GM18907 (cell line): ENCODE data around the gene SYT11.
"Not testable (repeated sequence)": the region's sequence is repeated elsewhere in the genome, so short reads cannot be mapped to it uniquely, and the experiment has no call there.

Source experiments
- ATAC-seq: cut with Tn5 transposase; IDR thresholded peaks from one replicate; pipeline ENCODE4 v1.9.1; 2021; ENCODE audit warnings: mild to moderate bottlenecking, moderate library complexity; ENCODE audit not compliant: unreplicated experiment

The SYT11 gene

GRCh38 chr1:155895617-155896016, 36.2 kb downstream of the SYT11 start:
- ATAC-seq: not testable (repeated sequence)

GRCh38 chr1:155896476-155896875, 37.1 kb downstream of the SYT11 start:
- ATAC-seq: not testable (repeated sequence)

- no peak for ATAC-seq
These were observed 38.4 kb downstream of the SYT11 start for GRCh38 chr1:155897746-155898145.

DNA sequence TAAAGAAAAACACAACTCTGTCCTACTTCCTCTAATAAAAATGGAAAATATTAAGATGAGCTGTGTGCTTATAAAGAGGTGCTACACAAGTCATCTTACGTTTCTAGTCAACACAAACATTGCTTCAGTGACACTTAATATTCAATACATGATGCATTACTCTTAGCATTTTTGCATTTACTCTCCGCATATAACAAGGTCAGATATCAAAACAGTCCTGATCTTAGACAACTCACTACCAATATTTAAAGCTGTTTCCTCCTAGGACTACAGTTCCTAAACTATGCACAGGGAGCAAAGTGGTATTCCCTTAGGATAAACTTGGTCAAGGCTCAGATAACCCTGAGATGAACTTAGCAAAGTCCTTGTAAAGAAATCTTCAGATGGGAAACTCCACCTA, 39.5 kb downstream of the SYT11 start:
- ATAC-seq: no peak

DNA sequence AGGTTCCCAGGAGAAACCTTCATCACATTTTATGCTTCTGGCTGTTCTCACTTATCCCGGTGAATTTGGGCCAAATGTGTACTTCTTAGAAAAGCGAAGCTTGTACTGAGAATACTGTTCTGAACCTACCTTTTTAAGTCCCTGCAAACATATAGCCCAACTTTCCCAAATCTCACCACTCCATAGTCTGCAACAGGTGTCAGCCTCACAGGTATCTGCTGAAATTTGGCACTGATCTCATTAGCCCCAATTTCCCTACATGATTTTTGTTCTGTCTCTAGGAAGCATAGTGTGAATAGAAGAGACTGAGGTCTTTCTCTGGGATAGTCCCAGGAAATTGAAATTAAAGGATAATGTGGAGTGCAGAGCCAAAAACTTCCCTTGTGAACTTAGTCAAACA, 40.3 kb downstream of the SYT11 start:
- no peak for ATAC-seq

GRCh38 chr1:155900161-155900560, 40.8 kb downstream of the SYT11 start:
- no peak for ATAC-seq

DNA sequence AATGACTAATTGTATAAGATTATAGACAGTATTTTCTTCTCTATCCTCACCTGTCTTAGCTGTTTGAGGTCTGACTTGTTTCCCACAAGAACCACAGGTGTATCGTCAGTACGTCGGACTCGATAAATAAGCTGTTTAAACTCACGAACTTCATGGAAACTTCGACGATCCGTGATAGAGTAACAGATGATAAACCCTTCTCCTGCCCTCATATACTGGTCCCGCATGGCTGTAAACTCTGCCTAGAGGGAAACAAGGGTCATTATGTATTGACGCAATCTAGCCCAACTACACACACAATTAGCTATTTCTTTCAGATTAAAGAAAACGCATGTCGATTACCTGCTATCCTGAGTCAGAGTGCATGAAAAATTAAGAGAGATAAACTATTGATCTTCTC, 44.9 kb downstream of the SYT11 start:
- no peak for ATAC-seq

- no peak for ATAC-seq
These were observed 50.5 kb downstream of the SYT11 start for GRCh38 chr1:155909894-155910293.

GRCh38 chr1:155910621-155911121, 51.3 kb downstream of the SYT11 start:
- ATAC-seq: peak; percentile 20

- peak; percentile 81 for ATAC-seq
These were observed 52.0 kb downstream of the SYT11 start, which contains the start of gene RIT1 for GRCh38 chr1:155911156-155912055. Gene RIT1, minus strand, starts transcription at chr1:155911349. Its CDS starts 588 bp downstream, at chr1:155910761.

DNA sequence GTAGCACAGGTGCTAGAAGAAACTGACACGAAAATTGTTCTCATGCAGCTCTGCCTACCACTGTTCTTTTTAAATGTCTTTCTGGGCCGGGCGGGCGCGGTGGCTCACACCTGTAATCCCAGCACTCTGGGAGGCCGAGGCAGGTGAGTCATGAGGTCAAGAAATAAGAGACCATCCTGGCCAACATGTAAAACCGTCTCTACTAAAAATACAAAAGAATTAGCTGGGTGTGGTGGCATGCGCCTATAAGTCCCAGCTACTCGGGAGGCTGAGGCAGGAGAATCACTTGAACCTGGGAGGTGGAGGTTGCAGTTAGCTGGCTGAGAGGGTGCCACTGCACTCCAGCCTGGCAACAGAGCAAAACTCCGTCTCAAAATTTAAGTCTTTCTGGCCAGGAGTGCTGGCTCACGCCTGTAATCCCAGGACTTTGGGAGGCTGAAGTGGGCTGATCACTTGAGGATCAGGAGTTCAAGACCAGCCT, 52.7 kb downstream of the SYT11 start:
- no peak for ATAC-seq

- ATAC-seq: no peak
These were observed 54.8 kb downstream of the SYT11 start for GRCh38 chr1:155913969-155914757.

GRCh38 chr1:155918660-155919059, 59.3 kb downstream of the SYT11 start:
- ATAC-seq: no peak

GRCh38 chr1:155919801-155920200, 60.4 kb downstream of the SYT11 start:
- ATAC-seq: no peak

DNA sequence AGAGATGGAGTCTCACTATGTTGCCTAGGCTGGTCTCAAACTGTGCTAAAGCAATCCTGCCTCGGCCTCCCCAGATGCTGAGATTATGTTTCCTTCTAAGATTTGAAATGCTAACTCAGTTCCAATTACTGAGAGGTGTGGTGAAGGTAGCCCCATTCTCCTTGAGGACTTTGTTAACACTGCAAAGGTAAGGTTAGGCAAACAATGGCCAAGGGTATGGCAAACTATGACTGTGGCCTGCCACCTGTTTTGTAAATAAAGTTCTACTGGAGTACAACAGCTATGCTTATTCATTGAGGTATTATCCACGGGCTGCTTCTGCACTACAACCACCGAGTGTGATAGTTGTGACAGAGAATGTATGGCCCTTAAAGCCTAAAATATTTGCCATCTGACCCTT, 61.4 kb downstream of the SYT11 start:
- ATAC-seq: no peak

- no peak for ATAC-seq
These were observed 66.1 kb downstream of the SYT11 start for GRCh38 chr1:155925506-155925905.

DNA sequence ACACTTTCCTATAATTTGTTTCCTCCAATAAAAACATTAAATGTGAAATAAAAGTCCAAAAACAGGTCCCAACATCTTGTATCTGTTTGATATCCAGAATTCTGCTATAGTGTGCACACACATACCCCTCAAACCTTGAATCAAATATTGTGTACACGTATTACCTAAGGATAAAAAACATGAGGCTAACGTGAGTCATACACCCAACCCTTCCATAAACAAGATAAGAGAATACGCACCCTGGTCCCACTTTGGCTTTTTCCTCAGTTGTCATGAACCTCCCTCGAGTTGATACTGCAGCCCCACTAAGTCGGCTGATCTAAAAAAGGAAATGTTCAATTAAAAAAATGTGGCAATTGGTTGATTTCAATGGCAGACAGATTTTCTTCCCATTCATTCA, 69.7 kb downstream of the SYT11 start:
- ATAC-seq: no peak

DNA sequence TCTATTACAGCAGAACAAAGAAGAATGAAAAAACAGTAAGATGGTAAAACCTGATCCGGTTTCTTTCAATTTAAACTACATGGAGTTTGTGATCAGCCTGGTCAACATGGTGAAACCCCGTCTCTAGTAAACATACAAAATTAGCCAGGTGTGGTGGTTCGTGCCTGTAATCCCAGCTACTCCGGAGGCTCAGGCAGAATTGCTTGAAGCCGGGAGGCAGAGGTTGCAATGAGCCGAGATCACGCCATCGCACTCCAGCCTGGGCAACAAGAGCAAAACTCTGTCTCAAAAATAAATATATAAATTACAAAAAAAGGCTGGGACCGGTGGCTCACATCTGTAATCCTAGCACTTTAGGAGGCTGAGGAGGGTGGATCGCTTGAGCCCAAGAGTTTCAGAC, 71.4 kb downstream of the SYT11 start:
- ATAC-seq: not testable (repeated sequence)

- ATAC-seq: no peak
These were observed 72.1 kb downstream of the SYT11 start for GRCh38 chr1:155931332-155932038.

- no peak for ATAC-seq
These were observed 72.7 kb downstream of the SYT11 start for GRCh38 chr1:155932081-155932480.

- no peak for ATAC-seq
These were observed 73.1 kb downstream of the SYT11 start for GRCh38 chr1:155932487-155932886.
